Loucy (cell line): ENCODE data around the gene ITGB8.
"Not testable (repeated sequence)": the region's sequence is repeated elsewhere in the genome, so short reads cannot be mapped to it uniquely, and the experiment has no call there.

ENCODE experiments used
- H2AFZ ChIP-seq: fragments of 200-600 bp; sonication (generic); 2 replicates; pipeline ENCODE4 v1.6.0; 2016; ENCODE audit warnings: antibody characterized with exemption, mild to moderate bottlenecking, low read length, moderate library complexity
- H3F3A ChIP-seq: fragments of 200-600 bp; 2 replicates; pipeline ENCODE4 v1.6.0; 2016; ENCODE audit warnings: antibody characterized with exemption, low read depth, mild to moderate bottlenecking
- H3K27me3 ChIP-seq: fragments of 200-600 bp; sonication (generic); 2 replicates; pipeline ENCODE4 v1.6.1; 2014; ENCODE audit warnings: low read length, mild to moderate bottlenecking; ENCODE audit not compliant: insufficient read depth, poor library complexity, severe bottlenecking
- H3K36me3 ChIP-seq: fragments of 200-600 bp; sonication (generic); 2 replicates; pipeline ENCODE4 v1.6.1; 2016; ENCODE audit warnings: low read length; ENCODE audit not compliant: insufficient read depth
- H3K4me1 ChIP-seq: fragments of 200-600 bp; sonication (generic); 2 replicates; pipeline ENCODE4 v1.5.1; 2014; ENCODE audit warnings: low read length, mild to moderate bottlenecking; ENCODE audit not compliant: insufficient read depth, poor library complexity, severe bottlenecking
- H3K4me2 ChIP-seq: fragments of 200-600 bp; sonication (generic); 2 replicates; pipeline ENCODE4 v1.6.0; 2014; ENCODE audit warnings: antibody characterized with exemption, low read length, low read depth, mild to moderate bottlenecking; ENCODE audit not compliant: poor library complexity, severe bottlenecking
- H3K4me3 ChIP-seq: fragments of 200-600 bp; sonication (generic); 2 replicates; pipeline ENCODE4 v1.5.1; 2014; ENCODE audit warnings: low read length, mild to moderate bottlenecking, mixed read lengths; ENCODE audit not compliant: poor library complexity, severe bottlenecking
- H3K79me2 ChIP-seq: fragments of 200-600 bp; sonication (generic); 2 replicates; pipeline ENCODE4 v1.6.1; 2014; ENCODE audit warnings: low read length; ENCODE audit not compliant: insufficient read depth
- H3K9ac ChIP-seq: fragments of 200-600 bp; sonication (generic); 2 replicates; pipeline ENCODE4 v1.6.0; 2014; ENCODE audit warnings: mild to moderate bottlenecking, low read depth, low read length, moderate library complexity; ENCODE audit not compliant: poor library complexity, severe bottlenecking
- H3K9me2 ChIP-seq: fragments of 200-600 bp; sonication (generic); replicated peaks from 2 replicates; pipeline ENCODE4 v1.6.1; 2016; ENCODE audit warnings: low read depth, low read length, mixed read lengths
- H3K9me3 ChIP-seq: fragments of 200-600 bp; sonication (generic); 2 replicates; pipeline ENCODE4 v1.6.1; 2014; ENCODE audit warnings: mild to moderate bottlenecking, antibody characterized with exemption, low read length, low read depth; ENCODE audit not compliant: insufficient read depth
- H4K20me1 ChIP-seq: fragments of 200-600 bp; sonication (generic); 2 replicates; pipeline ENCODE4 v1.6.0; 2014; ENCODE audit warnings: antibody characterized with exemption, low read length, mild to moderate bottlenecking; ENCODE audit not compliant: insufficient read depth, poor library complexity, severe bottlenecking
- CTCF ChIP-seq: fragments of 200-600 bp; sonication (generic); conservative IDR thresholded peaks from 2 replicates; pipeline ENCODE4 v1.5.1; 2014; ENCODE audit warnings: mild to moderate bottlenecking, antibody characterized with exemption, low read length
- EZH2phosphoT487 ChIP-seq: fragments of 200-600 bp; IDR thresholded peaks from 2 replicates; pipeline ENCODE4 v1.6.1; 2018; ENCODE audit warnings: antibody characterized with exemption, mild to moderate bottlenecking, moderate library complexity, borderline replicate concordance

Gene ITGB8

DNA sequence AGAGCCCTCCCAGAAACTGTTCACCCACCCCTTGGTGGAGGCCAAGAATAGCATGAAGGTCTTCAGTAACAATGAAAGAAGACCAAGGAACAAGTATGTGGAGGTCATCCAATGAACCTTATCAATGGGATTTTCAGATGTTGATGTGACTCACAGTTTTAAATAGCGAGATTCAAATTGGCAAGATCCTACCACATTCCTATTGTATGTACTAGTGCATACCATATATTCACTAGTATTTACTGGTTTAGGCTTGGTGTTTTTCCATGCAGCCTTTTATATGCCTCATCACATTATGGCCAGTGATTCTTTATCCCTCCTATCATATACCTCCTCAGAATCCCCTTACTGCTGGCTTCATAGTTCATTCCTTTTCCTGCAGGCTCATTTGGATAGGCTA lies 54.4 kb downstream of the ITGB8 start:
- no peaks in the 10 kb centered on the region for H3K27me3 ChIP-seq
- H3K4me1 ChIP-seq = peaks cover 8% of the 10 kb centered on the region
- no peaks in the 10 kb centered on the region for H4K20me1 ChIP-seq
- no peaks in the 10 kb centered on the region for H3K9me2 ChIP-seq
- H3K9ac ChIP-seq = no peak overlapping the region
- H2AFZ ChIP-seq = no peak overlapping the region
- no peaks in the 10 kb centered on the region for H3K9me3 ChIP-seq
- TF ChIP-seq EZH2phosphoT487 (no peak), CTCF (no peak)
- no peaks in the 10 kb centered on the region for H3F3A ChIP-seq
- H3K4me2 ChIP-seq = no peak overlapping the region
- no peaks in the 10 kb centered on the region for H3K79me2 ChIP-seq
- no peaks in the 10 kb centered on the region for H3K36me3 ChIP-seq
- H3K4me3 ChIP-seq = no peak overlapping the region

DNA sequence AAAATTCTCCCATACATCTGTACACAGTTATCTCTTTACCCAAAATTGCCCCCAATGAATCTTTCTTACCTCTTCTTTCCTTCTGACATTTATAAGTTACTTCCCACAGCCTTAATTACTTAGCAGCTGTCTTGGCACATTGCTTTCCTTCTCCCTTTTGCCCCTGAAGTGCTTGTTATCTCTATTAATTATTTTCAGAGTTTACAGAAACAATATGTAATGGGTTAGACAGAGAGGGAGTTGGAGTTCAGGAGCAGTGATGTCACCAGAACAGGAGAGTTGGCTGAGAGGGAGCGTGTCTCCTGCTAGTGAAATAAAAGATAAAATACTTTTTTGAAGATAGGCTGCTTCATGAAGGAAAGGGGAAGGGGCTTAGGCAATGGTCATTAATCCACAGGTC lies 57.4 kb downstream of the ITGB8 start:
- no peaks in the 10 kb centered on the region for H3K36me3 ChIP-seq
- no peak overlapping the region for H3K4me3 ChIP-seq
- no peaks in the 10 kb centered on the region for H3K79me2 ChIP-seq
- no peak for TF ChIP-seq EZH2phosphoT487
- no peaks in the 10 kb centered on the region for H3K27me3 ChIP-seq
- no peak overlapping the region for H3K9ac ChIP-seq
- no peaks in the 10 kb centered on the region for H4K20me1 ChIP-seq
- H3K9me3 ChIP-seq = no peaks in the 10 kb centered on the region
- peaks cover 14% of the 10 kb centered on the region for H3K4me1 ChIP-seq
- no peaks in the 10 kb centered on the region for H3F3A ChIP-seq
- H2AFZ ChIP-seq = no peak overlapping the region
- no peak overlapping the region for H3K4me2 ChIP-seq
- H3K9me2 ChIP-seq = no peaks in the 10 kb centered on the region

DNA sequence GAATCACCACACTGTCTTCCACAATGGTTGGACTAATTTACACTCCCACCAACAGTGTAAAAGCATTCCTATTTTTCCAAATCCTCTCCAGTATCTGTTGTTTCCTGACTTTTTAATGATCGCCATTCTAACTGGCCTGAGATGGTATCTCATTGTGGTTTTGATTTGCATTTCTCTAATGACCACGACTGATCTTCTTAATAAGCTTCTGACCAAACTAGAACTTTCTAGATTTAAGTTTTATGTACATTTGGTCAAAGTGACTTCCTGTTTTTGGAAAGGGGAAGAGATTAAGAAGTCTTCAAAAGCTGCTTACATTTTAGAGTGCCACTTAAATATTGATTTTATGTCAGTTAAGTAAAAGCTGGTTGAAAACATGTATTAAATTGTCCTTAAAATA lies 58.5 kb downstream of the ITGB8 start:
- H3K9me2 ChIP-seq, H3F3A ChIP-seq, H3K27me3 ChIP-seq, H3K36me3 ChIP-seq, H4K20me1 ChIP-seq, H3K79me2 ChIP-seq, H2AFZ ChIP-seq, H3K4me3 ChIP-seq, H3K9ac ChIP-seq, H3K4me2 ChIP-seq, H3K9me3 ChIP-seq: not testable (repeated sequence)
- peaks cover 18% of the 10 kb centered on the region for H3K4me1 ChIP-seq

DNA sequence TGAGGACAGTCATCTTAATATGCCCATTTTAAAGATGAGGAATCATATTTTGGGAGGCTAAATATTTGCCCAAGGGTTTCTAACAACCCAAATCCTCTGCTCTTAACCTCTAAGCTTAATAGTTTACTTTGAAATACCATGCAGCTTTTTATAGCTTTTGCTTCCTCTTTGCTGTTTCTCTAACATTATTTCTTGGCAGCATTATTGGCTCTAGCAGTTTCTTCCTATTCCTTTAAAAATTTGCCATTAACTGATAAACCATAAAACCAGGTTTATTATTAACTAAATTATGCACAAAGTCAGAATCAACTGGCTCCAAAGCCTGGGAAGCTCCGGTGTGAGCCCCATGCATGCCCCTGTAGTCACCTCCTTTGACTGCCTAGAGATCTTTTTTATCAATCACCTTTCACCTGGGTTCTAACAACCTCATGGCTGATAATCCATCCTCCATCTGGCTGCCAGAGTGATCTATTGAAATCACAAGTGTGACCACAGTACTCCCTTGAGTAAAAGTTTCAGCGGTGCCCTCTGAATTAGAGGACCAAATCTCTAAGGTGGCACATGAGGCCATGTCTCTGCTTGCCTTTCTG lies 62.4 kb downstream of the ITGB8 start:
- Histone ChIP-seq H3K27me3 (no peaks in the 10 kb centered on the region), H4K20me1 (no peaks in the 10 kb centered on the region), H2AFZ (0 out of 2 replicates have a peak overlapping the region, but pooled peaks have one; percentile 17), H3K9ac (no peak overlapping the region), H3F3A (no peaks in the 10 kb centered on the region), H3K4me3 (no peak overlapping the region), H3K9me3 (no peaks in the 10 kb centered on the region), H3K79me2 (no peaks in the 10 kb centered on the region), H3K4me1 (peaks cover 18% of the 10 kb centered on the region), H3K36me3 (no peaks in the 10 kb centered on the region), H3K4me2 (no peak overlapping the region), H3K9me2 (no peaks in the 10 kb centered on the region)
- TF ChIP-seq CTCF (no peak), EZH2phosphoT487 (no peak)
